Measurements from ENCODE around the gene EFCAB11.
"Not testable (repeated sequence)": the region's sequence is repeated elsewhere in the genome, so short reads cannot be mapped to it uniquely, and the experiment has no call there.

The EFCAB11 gene

DNA sequence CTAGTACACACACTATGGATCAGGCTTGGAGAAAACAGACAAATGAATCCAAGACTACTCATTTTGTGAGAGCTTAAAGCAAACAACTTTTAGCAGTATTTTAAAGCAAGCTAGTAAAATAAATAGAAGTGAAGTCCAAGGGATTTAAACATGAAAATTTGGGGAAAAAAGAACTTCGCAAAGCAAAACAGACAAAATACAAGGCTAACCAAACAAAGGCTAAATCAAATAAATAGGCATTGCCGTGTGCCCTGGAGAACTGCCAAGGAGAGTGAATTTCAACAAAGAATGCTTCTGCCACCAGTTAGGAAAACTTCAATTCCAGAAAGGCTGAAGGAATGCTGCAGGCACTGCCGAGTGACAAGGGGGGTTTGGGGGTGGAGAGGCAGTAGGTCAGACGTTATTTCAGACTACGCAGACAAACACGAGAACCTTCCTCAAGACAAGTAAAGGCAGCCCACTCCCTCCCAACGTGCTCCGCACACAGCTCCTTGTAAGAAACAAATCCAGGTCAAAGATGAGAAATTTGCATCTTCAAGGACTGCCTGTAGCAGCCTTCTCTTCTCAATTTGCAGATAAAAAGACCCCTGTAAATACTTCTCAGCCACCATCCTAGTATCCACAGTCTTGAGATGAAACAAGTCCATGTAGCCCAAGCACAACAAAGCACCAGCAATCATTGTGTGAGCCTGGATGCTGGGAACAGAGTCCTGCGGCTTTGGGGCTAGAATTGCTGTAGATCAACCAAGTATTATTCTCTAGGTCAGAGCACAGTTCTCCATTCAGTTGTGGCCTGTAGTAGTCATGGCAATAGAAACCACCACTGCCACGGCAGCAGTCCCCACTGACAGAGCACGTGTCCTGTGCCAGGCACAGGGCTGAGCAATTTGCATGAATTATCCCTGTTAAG, 43.3 kb downstream of the EFCAB11 start:
- no peak for DNase-seq (ENCODE audit: low read depth)

DNA sequence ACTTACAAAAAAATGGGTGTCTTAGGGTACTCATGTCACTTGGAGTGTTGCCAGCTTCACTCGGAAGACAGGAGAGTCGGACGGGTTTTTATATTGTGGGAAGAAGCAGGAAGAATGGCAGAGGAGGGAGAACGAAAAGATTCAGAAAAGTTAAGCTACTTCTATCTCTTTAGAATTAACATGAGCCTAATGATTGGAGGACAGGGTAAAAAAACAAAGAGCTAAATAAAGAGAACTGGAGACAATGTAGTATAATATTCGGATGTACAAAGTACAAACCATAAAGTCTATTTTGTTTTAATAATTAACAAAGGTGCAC, 43.9 kb downstream of the EFCAB11 start:
- DNase-seq (ENCODE audit: low read depth) = no peak

DNA sequence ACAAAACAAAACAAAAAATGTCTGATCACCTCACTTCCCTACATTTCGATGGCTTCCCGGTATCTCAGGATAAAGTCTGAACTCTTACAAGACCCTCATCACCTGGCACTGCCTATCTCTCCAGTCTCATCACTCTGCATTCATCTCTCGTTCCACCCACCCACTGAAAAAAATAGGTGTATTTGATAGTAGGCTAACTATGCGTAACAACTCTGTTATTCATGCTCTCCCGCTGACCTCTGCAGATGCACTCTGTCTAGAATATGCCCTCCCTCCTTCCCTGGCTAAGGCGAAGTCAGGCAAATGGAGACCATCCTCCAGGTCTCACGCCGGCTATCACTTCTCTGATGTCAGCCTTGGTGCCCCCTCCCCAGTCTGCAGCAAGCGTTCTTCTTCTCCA, 44.9 kb downstream of the EFCAB11 start:
- no peak for DNase-seq (ENCODE audit: low read depth)

DNA sequence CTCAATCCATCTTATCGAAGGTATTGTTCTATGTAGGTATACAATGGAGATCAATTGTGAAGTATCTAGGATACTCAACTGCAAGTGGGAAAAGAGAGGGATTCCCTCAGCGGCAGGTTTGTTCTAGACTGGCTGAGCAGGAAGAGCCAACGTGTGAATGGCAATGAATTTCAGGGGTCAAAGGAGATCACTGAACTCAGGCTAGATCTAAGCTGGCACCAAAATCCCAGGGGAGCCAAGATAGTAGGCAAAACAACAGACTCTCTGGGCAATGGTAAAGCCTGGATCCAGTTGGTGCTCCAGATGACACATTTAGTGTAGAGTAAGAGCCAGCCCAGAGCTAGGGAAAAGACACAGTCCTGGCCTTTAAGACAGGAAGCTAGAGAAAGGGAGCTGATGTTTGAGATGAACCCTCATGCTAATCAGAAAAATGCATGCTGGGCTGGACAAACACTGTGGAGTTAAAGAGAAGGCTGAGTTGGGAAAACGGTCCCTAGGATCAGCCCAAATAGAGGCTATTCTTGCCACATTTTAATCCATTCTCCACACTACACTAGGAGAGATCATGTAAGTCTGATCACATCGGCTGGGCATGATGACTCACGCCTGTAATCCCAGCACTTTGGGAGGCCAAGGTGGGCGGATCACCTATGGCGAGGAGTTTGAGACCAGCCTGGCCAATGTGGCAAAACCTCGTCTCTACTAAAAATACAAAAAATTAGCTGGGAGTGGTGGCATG, 45.6 kb downstream of the EFCAB11 start:
- DNase-seq (ENCODE audit: low read depth) = no peak

DNA sequence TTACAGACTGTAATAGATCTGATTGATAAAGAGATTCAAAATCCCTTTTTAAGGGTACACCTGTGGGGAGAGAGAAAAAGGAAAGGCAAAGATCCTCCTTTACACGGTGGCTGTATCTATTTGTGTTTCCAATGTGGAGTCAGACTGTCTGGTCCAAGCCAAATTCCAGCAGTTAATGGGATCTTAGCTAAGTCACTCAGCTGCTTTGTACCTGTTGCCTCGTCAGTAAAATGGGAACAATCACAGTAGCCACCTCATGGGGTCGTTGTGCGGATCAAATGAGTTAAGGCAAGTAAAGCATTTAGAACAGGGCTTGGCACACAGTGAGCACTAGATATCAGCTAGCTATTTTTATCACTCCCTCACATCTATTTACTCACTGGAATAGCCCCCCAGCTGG, 46.9 kb downstream of the EFCAB11 start:
- DNase-seq (ENCODE audit: low read depth) = no peak

DNA sequence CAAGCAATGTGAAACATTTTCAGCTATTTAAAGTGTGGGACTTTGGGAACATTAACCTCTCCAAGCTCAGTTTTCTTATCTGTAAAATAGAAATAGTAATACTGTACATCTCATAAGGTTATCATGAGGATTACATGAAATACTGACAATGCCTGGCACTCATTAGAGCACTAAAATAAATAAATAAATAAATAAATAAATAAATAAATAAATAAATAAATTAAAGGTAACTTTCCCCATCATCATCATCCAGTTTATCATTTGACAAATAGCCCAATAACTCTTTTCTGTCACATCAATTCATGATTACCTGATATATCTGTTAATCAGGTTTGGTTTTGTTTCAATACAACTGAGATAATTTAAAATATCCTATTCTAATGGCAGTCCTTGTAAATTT, 48.5 kb downstream of the EFCAB11 start:
- no peak for DNase-seq (ENCODE audit: low read depth)

DNA sequence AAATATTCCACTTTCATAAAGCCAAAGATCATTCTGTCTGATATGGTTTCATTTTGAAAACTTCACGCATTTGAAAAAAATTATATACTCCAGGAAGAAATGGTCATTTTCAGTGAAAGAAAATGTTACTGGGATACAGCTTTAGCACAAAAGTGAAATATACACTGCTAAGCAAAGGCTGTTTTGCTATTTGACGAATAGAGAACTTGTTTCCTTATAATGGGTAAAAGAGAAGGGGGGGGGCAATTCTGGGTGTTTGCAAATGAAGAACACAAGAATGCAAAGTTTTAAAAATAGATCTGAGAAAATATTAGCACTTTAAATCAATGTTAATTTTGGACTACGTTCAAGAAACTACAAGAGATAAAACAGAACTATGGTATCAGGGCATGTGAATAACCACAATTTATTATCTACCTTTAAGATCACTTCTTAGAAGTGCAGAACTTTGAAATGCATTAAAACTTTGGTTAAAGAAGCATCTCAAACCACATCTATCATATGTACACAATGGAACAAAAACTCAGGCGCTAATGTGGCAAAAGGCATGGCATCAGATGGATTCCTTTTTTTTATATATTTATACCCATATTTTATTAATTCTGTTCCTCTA, 51.1 kb downstream of the EFCAB11 start:
- no peak for DNase-seq (ENCODE audit: low read depth)

DNA sequence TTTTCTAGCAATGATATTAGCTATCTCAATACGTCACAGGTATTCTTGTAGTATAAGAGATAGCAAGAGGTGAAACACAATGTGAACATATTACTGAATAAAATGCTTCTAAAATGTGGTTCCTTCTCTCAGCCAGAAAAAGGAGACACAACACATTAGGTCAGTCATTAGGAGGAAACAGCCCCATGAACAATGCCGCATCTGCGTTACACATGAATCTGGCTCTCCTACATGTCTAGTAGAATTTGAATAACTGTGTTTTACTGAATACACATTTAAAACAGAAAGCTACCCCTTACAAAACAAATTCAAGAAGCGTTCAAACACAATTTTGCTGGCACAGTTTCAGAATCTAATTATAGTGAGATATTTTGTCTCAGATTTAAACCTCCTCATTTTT, 51.6 kb downstream of the EFCAB11 start:
- DNase-seq (ENCODE audit: low read depth) = no peak

DNA sequence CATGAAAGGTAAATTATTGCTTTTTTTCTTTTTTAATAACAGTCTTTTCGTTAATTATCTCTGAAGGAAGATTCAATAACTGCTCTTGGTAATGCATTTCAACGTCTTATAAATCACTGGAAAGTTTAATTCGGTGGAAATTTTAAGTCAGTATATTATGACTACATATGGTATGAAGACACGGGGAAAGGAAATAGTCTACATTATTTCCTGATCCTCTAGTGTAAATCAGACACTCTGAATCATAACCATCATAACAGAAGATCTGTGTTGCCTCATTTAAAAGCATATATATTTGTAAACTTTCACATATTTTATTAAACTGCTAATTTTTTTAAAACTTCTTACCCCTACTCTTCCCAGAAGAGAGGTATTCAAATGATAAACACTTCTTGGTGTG, 53.7 kb downstream of the EFCAB11 start:
- DNase-seq (ENCODE audit: low read depth) = no peak

DNA sequence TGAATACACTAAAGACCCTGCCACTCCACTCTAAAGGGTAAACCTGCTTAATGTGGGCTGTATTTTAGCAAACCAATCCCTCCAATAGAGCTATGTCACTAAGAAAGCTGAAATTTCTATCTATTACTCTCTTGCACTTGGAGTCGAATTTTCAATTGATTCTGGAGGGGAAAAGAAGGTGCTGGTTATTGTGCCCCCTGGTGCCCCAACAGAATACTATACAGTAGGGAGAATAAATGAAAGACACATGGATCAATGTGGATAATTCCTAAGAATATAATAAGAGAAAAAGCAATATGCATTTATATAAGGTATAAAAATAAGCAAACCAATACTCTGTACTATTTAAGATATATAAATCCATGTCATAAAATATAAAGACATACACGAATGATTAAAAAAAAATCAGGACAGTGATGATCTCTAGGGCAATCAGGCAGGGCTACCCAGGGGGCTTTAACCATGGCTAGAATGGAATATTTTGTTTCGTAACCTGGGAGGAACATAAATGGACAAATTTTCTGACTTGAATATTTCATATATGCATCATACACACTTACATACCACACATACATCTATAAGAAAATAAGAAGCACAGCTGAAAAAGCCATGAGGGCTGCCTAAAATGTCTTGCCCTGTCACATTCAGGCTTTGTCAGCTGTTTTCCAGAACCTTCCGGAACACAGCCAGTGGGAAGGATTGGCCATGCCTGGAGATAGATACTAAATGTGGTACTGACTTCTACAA, 54.4 kb downstream of the EFCAB11 start:
- no peak for DNase-seq (ENCODE audit: low read depth)

DNA sequence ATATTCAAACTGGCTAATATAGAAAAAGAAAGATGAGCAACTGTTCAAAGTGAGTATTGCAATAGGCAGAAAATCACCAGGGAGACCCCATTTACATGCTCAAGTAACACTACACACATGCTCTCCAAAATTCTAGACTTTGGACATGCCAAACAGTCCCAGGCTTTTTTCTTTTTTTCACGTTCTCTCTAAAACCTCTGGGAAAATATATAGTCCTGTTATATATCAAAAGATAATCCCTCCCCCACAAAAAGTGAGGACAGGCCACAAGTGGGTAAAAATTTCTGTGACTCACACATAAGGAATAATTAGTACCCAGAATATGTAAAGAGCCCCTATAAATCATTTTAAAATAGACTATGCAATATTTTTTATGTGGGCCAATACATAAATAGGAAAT, 55.2 kb downstream of the EFCAB11 start:
- peak; percentile 49 for DNase-seq (ENCODE audit: low read depth)

DNA sequence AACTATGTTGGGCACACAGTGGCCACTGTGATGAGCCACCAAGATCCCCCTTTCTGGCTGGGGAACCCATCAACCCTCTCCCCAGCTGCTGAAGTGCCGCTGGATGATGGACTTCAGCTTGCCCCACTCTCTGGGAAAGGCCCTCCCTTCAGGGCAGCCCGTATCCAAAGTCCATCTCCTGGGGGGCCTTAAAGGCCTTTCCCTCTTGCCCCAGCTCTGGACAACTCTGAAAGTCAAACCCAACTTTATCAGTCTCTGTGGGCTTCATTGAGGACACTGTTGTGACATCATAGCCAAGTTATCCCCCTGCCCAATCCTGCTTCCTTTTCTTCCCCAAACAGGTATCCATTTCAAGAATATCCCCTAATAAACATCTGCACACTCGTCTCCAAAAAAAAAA, 61.1 kb downstream of the EFCAB11 start:
- not testable (repeated sequence) for DNase-seq (ENCODE audit: low read depth)

DNA sequence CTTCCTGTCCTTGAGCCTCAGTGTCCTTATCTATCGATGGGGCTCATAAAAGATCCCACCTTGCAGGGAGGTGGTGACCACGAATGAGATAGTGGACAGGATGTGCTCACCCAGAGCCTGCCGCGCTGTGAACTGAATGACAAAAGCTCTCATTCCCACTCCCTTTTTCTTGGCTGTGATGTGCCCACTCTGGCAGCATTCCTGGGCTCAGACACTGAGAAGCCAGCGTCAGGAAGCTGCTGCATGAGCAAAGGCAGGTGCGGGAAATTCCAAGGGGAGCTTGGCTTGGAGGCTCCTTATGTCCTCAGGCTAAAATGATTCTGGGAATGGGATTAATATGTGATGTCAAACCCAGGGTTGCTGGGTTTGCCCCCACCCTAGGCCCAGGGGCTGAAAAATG, 61.6 kb downstream of the EFCAB11 start:
- DNase-seq (ENCODE audit: low read depth) = no peak

DNA sequence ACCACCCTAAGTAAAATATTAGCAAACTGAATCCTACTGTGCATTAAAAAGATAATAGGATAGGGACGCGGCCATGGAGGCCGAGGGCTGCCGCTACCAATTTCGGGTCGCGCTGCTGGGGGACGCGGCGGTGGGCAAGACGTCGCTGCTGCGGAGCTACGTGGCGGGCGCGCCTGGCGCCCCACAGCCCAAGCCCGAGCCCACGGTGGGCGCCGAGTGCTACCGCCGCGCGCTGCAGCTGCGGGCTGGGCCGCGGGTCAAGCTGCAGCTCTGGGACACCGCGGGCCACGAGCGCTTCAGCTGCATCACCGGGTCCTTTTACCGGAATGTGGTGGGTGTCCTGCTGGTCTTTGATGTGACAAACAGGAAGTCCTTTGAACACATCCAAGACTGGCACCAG, 62.8 kb downstream of the EFCAB11 start:
- DNase-seq (ENCODE audit: low read depth) = not testable (repeated sequence)

DNA sequence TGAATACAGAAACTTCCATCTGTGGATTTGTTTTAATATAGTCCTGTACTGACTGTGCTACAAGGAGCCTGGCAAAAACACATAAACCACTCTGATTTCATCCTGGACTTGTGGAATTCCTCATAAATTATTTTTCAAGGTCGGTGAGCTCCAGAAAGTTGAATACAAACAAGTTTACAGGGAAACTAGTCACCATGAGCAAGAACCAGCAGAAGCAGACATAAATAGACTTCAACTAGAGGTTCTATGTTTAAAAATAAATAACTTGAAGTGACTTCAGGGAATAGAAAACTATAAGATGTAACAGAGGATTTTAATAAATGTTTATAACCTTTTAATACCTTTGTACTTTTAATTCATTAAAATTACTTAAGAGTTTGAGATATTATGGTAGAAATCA, 63.5 kb downstream of the EFCAB11 start:
- DNase-seq (ENCODE audit: low read depth) = no peak

DNA sequence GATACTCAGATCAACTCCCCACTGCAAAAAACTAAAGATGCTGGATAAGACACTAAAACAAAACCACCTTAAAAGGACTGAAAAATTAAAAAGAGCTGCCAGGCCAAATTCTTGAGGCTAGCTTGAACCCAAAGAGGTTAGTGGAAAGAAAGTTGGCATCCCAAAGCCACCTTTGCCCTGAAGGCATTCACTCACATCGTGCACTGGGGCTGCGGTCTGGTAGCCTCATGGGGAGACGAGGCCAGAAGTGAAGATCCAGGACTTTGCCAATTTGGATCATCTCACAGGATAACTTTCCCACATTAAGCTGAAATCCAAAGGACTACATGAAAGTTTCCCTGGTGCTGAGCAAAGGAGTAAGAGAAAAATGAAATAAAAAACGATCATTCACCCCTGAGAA, 63.9 kb downstream of the EFCAB11 start:
- DNase-seq (ENCODE audit: low read depth) = no peak

DNA sequence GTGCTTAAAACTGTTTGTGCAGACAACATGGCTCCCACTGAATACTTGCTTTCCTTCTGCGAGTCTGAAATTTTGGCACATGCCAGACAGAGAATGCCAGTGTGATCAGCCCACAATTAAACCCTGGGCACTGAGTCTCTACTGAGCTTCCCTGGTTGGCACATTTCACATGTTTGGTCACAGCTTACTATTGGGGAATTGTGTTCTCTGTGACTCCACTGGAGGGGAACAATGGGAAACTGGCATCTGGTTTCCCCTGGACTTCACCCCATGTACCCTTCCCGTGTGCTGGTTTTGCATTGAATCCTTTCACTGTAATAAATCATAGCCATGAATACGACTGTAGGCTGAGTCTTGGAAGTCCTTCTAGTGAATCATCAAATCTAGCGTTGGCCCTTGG, 64.9 kb downstream of the EFCAB11 start:
- DNase-seq (ENCODE audit: low read depth) = no peak

DNA sequence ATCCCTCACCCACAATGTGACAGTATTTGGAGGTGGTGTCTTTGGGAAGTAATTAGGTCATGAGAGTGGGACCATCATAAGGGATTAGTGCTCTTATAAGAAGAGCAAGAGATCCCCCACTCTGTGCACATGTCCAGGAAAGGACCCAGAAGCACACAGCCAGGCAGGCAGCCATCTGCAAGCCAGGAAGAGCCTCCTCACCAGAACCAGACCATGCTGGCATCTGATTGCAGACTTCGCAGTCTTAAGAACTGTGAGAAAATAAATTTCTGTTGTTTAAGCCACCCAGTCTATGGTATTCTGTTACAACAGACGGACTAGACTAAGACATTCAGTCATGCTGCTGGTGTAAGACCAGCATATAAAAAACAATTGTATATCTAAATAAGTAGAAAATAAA, 69.8 kb downstream of the EFCAB11 start:
- no peak for DNase-seq (ENCODE audit: low read depth)

DNA sequence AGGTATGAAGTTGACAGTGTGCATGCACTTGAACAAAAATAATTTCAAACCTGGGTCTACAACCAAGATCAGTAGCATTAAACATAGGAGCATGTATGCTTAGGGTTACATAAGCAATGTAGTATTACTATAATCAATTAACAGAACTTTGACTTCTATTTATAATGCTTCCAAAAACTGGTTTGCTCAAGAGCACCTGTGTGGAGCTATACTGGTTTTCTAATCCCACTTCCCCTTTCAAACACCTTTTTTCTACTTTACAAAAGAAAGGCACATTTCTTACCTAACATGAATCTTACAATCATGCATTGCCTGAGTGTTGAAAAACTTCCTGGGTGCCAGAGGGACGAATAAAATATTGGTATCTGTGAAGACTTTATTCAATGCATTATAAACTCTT, 72.7 kb downstream of the EFCAB11 start:
- DNase-seq (ENCODE audit: low read depth) = no peak

DNA sequence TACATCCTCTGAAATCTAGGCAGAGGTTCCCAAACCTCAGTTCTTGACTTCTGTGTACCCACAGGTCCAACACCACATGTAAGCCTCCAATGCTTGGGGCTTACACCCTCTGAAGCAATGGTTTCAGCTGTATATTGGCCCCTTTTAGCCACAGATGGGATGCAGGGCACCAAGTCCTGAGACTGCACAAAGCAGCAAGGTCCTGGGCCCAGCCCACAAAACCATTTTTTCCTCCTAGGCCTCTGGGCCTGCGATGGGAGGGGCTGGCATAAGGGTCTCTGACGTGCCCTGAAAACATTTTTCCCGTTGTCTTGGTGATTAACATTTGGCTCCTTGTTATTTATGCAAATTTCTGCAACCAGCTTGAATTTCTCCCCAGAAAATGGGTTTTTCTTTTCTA, 80.4 kb downstream of the EFCAB11 start:
- DNase-seq (ENCODE audit: low read depth) = not testable (repeated sequence)

DNA sequence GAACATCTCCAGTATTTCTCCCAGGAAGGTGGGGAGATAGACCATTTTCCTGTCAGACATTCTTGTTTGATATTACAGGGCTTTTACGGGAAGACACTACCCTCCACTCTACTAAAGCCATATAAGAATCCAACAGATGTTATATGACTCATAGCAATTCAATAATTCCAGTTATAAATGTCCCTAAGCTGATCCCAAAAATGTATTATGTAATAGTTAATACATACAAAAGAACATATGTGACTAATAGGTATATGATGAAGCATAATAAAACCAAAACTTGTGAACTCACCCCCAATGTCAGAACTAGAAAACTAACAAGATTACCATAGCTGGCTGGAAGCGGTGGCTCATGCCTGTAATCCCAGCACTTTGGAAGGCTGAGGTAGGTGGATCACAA, 84.2 kb downstream of the EFCAB11 start:
- no peak for DNase-seq (ENCODE audit: low read depth)

DNA sequence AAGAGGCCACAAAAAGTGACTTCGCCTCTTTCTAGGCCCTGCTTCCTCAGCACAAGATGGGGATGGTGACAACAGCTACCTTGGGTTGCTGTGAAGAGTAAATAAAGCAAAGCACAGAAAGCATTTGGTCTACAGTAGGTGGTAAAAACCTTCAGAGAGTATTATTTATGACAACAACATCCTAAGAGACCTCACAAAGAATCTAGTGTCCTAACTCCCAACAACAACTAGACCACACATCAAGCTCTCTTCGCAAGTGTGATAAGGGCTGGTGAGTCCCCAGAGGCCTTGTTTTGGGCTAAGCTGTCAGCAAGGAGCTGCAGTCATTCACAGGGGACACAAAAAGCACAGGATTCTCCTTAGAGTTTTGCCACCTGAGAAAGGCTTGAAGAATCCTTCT, 84.9 kb downstream of the EFCAB11 start:
- no peak for DNase-seq (ENCODE audit: low read depth)

DNA sequence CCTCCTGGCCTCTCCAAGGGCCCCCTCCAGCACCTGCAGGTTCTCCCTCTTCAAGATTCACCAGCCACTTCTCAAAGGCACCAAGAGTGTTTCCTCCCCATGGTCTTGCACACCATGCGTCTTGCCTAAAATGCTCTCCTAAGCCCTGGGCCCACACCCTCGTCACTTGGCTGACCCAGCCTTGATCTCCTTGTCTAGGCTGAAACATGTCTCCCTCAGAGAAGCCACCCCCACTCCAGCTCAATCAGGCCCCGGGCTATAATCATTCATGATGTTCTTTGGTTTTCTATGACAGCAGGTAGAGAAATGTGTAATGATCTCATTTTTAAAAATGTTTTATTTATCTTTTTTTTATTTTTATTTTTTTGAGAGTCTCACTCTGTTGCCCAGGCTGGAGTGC, 88.1 kb downstream of the EFCAB11 start:
- DNase-seq (ENCODE audit: low read depth) = no peak

Measured in amniotic epithelial cell (primary cell).